ENCODE measurements around the gene SPAG16. TPM values are rescaled to one million over a fixed set of nuclear protein-coding genes. Genes with fewer than 3 reads are reported as not detected.

SPAG16 gene
- total RNA-seq, 1 experiment from 2014 or later: 21.5 TPM

DNA sequence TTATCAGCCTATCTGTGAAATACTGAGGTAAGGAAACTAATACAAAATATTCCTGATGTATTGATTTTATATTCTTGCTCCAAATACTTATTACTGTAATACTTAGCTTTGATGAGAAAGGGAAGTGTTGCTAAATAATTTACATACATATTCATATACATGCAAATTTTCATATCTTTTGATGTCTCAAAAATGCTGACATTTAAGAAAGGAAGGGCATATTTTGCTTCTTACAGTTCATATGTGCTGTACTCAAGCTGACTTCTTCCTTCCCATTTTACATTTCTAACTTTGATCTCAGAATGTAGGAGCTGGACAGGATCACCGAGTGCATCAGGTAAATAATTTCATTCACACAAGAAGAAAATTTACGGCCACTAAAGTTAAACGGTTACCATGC lies 727.4 kb downstream of the SPAG16 start:
- no peaks in the 10 kb centered on the region for H3K36me3 ChIP-seq (ENCODE audit: control insufficient read depth, insufficient read depth, low read length)
- ChIA-PET CTCF (no interaction called here), POLR2A (no interaction called here)
- H3K27me3 ChIP-seq (replicated peaks; ENCODE audit: control insufficient read depth, insufficient read depth, low read length): no peaks in the 10 kb centered on the region
- no peaks in the 10 kb centered on the region for H3K4me1 ChIP-seq
- Mint-ChIP-seq H3K4me1 (ENCODE audit: low read depth, unreplicated experiment) (peaks cover 12% of the 10 kb centered on the region), H3K27ac (ENCODE audit: unreplicated experiment) (no peak overlapping the region), H3K9me3 (ENCODE audit: unreplicated experiment) (peaks cover 35% of the 10 kb centered on the region), H3K4me3 (ENCODE audit: unreplicated experiment) (no peak overlapping the region), H3K36me3 (ENCODE audit: insufficient read depth, unreplicated experiment) (no peaks in the 10 kb centered on the region), H3K27me3 (ENCODE audit: insufficient read depth, unreplicated experiment) (no peaks in the 10 kb centered on the region)
- no peak for DNase-seq
- TF ChIP-seq, protein P1, sequence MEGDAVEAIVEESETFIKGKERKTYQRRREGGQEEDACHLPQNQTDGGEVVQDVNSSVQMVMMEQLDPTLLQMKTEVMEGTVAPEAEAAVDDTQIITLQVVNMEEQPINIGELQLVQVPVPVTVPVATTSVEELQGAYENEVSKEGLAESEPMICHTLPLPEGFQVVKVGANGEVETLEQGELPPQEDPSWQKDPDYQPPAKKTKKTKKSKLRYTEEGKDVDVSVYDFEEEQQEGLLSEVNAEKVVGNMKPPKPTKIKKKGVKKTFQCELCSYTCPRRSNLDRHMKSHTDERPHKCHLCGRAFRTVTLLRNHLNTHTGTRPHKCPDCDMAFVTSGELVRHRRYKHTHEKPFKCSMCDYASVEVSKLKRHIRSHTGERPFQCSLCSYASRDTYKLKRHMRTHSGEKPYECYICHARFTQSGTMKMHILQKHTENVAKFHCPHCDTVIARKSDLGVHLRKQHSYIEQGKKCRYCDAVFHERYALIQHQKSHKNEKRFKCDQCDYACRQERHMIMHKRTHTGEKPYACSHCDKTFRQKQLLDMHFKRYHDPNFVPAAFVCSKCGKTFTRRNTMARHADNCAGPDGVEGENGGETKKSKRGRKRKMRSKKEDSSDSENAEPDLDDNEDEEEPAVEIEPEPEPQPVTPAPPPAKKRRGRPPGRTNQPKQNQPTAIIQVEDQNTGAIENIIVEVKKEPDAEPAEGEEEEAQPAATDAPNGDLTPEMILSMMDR (IDR thresholded peaks at IDR 0.05; ENCODE audit: insufficient read depth in 1 of 2, low read depth in 1 of 2, low read length in 1 of 2, severe bottlenecking in 1 of 2, unreplicated experiment in 1 of 2): no peak
- 0 out of 2 replicates have a peak, but pooled peaks cover 4% of the 10 kb centered on the region for H3K9me3 ChIP-seq
- no peak overlapping the region for H3K4me3 ChIP-seq (ENCODE audit: low read depth, low read length)
- intact Hi-C loops (cut with micrococcal nuclease; ENCODE audit: unreplicated experiment): no loop called here
- no TSS peak for BruUV-seq (replicated peaks)

DNA sequence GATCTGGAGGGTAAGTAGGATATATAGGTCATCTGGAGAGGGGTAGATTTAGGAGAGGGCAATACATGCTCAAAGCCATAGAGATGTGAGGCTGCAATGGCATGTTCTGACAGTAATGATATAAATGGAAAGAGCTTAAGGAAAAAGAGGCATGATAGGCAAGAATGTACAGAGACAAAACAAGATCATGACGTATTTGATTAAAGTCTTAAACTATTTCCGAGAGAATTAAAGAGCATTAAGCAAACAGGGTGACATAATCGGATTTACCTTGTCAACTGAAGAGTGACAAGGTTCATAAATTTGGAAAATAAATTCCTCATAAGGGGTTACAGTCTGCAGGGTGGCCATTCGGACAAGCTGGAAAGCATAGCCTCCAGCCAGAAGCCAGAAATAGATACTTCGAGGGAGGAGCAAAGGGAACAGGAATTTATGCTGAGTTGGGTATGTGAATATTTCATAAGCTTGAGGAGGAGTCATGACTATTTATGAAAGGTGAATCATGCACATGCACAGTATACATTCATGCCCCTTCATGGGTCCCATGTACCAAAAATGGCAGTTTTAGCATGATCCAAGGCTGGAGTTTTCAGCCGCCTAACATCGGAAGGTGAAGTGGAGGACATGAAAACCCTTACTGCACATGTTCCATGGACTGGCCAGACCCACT lies 730.4 kb downstream of the SPAG16 start:
- no peaks in the 10 kb centered on the region for H3K27me3 Mint-ChIP-seq (ENCODE audit: insufficient read depth, unreplicated experiment)
- peaks cover 13% of the 10 kb centered on the region for H3K4me1 Mint-ChIP-seq (ENCODE audit: low read depth, unreplicated experiment)
- H3K4me3 Mint-ChIP-seq (ENCODE audit: unreplicated experiment): no peak overlapping the region
- H3K27ac Mint-ChIP-seq (ENCODE audit: unreplicated experiment): no peak overlapping the region
- H3K4me1 ChIP-seq: no peaks in the 10 kb centered on the region
- ChIA-PET POLR2A (no interaction called here), CTCF (no interaction called here)
- H3K36me3 Mint-ChIP-seq (ENCODE audit: insufficient read depth, unreplicated experiment): no peaks in the 10 kb centered on the region
- intact Hi-C loops (cut with micrococcal nuclease; ENCODE audit: unreplicated experiment): no loop called here
- peaks cover 25% of the 10 kb centered on the region for H3K9me3 Mint-ChIP-seq (ENCODE audit: unreplicated experiment)
- no peak for DNase-seq
- no TSS peak for BruUV-seq (replicated peaks)
- TF ChIP-seq, protein P1 (IDR thresholded peaks at IDR 0.05; ENCODE audit: insufficient read depth in 1 of 2, low read depth in 1 of 2, low read length in 1 of 2, severe bottlenecking in 1 of 2, unreplicated experiment in 1 of 2): no peak
- no peaks in the 10 kb centered on the region for H3K27me3 ChIP-seq (replicated peaks; ENCODE audit: control insufficient read depth, insufficient read depth, low read length)
- no peaks in the 10 kb centered on the region for H3K36me3 ChIP-seq (ENCODE audit: control insufficient read depth, insufficient read depth, low read length)
- H3K9me3 ChIP-seq: no peaks in the 10 kb centered on the region; the same call in 1 of the 2 replicates
- no peak overlapping the region for H3K4me3 ChIP-seq (ENCODE audit: low read depth, low read length)

DNA sequence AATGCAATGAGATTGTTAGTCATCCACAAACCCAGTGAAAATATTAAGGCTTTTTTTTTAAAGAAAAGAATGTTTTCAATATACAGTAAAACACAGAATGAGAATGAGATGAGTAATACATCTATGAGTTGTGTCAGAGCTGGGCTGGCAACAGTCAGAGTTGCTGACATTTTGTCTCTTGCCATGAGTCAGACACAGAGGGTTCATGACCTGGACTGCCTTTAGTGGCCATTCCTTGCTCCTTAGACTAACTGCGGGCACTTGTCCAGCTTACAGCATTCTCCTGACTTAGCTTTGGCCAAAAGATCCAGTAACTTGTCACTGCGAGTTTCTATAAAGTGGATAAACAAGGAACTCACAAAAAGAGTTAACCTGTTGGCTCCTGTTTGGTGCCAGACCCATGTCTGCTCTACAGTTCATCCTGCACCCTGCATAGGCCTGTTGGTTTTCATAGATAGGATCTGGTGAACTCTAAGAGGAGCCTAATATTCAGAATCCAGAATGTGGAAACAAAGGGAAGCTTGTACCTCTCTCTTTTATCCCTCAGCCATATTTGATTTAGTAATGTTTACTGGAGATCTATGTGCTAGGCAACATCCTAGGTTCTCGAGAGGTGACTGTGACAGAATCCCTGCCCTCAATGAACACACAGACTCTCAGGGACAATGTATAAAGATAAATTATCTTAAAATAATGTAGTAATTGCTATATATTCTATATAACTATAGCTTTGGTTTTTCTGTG lies 735.1 kb downstream of the SPAG16 start:
- no peaks in the 10 kb centered on the region; the same call in 1 of the 2 replicates for H3K9me3 ChIP-seq
- H3K36me3 ChIP-seq (ENCODE audit: control insufficient read depth, insufficient read depth, low read length): no peaks in the 10 kb centered on the region
- BruUV-seq (replicated peaks): no TSS peak
- H3K36me3 Mint-ChIP-seq (ENCODE audit: insufficient read depth, unreplicated experiment): no peaks in the 10 kb centered on the region
- peaks cover 13% of the 10 kb centered on the region for H3K4me1 Mint-ChIP-seq (ENCODE audit: low read depth, unreplicated experiment)
- no peak overlapping the region for H3K27ac Mint-ChIP-seq (ENCODE audit: unreplicated experiment)
- no peak for DNase-seq
- no peak overlapping the region for H3K4me3 ChIP-seq (ENCODE audit: low read depth, low read length)
- no peaks in the 10 kb centered on the region for H3K27me3 Mint-ChIP-seq (ENCODE audit: insufficient read depth, unreplicated experiment)
- H3K4me3 Mint-ChIP-seq (ENCODE audit: unreplicated experiment): no peak overlapping the region
- peaks cover 18% of the 10 kb centered on the region for H3K9me3 Mint-ChIP-seq (ENCODE audit: unreplicated experiment)
- H3K27me3 ChIP-seq (replicated peaks; ENCODE audit: control insufficient read depth, insufficient read depth, low read length): no peaks in the 10 kb centered on the region
- ChIA-PET CTCF (no interaction called here), POLR2A (no interaction called here)
- no peaks in the 10 kb centered on the region for H3K4me1 ChIP-seq
- intact Hi-C loops (cut with micrococcal nuclease; ENCODE audit: unreplicated experiment): no loop called here
- TF ChIP-seq, protein P1 (IDR thresholded peaks at IDR 0.05; ENCODE audit: insufficient read depth in 1 of 2, low read depth in 1 of 2, low read length in 1 of 2, severe bottlenecking in 1 of 2, unreplicated experiment in 1 of 2): no peak
